HepG2 (cell line): Measurements from ENCODE around the gene MINDY2. TPM values are rescaled to one million over a fixed set of nuclear protein-coding genes. Genes with fewer than 3 reads are reported as not detected.

Source experiments
- HDAC1 ChIP-seq: sonication (generic); formaldehyde crosslinking; IDR thresholded peaks from 2 replicates; pipeline ENCODE4 v1.5.1; 2020; ENCODE audit warnings: mild to moderate bottlenecking, missing genetic modification reagents
- HOXD1 ChIP-seq: sonication (generic); formaldehyde crosslinking; IDR thresholded peaks from 2 replicates; pipeline ENCODE4 v1.5.0; 2020; ENCODE audit warnings: missing genetic modification reagents
- JUN ChIP-seq: sonication (generic); formaldehyde crosslinking; IDR thresholded peaks from 2 replicates; pipeline ENCODE4 v1.4.0; 2020; ENCODE audit warnings: mild to moderate bottlenecking, missing genetic modification reagents
- KMT2A ChIP-seq: sonication (generic); formaldehyde crosslinking; IDR thresholded peaks from 2 replicates; pipeline ENCODE4 v1.4.0; 2020; ENCODE audit warnings: missing genetic modification reagents
- NFATC3 ChIP-seq: sonication (generic); formaldehyde crosslinking; IDR thresholded peaks from 2 replicates; pipeline ENCODE4 v1.5.1; 2020; ENCODE audit warnings: mild to moderate bottlenecking, missing genetic modification reagents
- SOX6 ChIP-seq, 2 experiments: fragments of 450-650 bp in 1 of 2; sonication (generic) in 1 of 2; formaldehyde crosslinking in 1 of 2; IDR thresholded peaks; 2 replicates each; pipeline versions ENCODE4 v1.4.0 to v1.6.1; 2017 to 2020; ENCODE audit warnings: antibody characterized with exemption in 1 of 2, mild to moderate bottlenecking in 1 of 2, missing genetic modification reagents in 1 of 2
- SPEN ChIP-seq: sonication (generic); formaldehyde crosslinking; IDR thresholded peaks from 2 replicates; pipeline ENCODE4 v1.5.1; 2020; ENCODE audit warnings: low read depth, mild to moderate bottlenecking, missing genetic modification reagents
- TAF1 ChIP-seq: sonication (generic); formaldehyde crosslinking; IDR thresholded peaks from 2 replicates; pipeline ENCODE4 v1.4.0; 2020; ENCODE audit warnings: missing genetic modification reagents
- YEATS4 ChIP-seq: sonication (generic); formaldehyde crosslinking; IDR thresholded peaks from 2 replicates; pipeline ENCODE4 v1.4.0; 2020; ENCODE audit warnings: missing genetic modification reagents, borderline replicate concordance
- ZC3H13 ChIP-seq: sonication (generic); formaldehyde crosslinking; IDR thresholded peaks from 2 replicates; pipeline ENCODE4 v1.8.1; 2023; ENCODE audit warnings: mild to moderate bottlenecking, missing genetic modification reagents, moderate library complexity
- ZNF263 ChIP-seq: sonication (generic); formaldehyde crosslinking; IDR thresholded peaks from 2 replicates; pipeline ENCODE4 v1.4.0; 2020; ENCODE audit warnings: missing genetic modification reagents
- ZNF292 ChIP-seq: sonication (generic); formaldehyde crosslinking; IDR thresholded peaks from 2 replicates; pipeline ENCODE4 v1.8.1; 2022; ENCODE audit warnings: mild to moderate bottlenecking, low read depth, missing genetic modification reagents, borderline replicate concordance
- ZNF432 ChIP-seq: sonication (generic); formaldehyde crosslinking; IDR thresholded peaks from 2 replicates; pipeline ENCODE4 v1.5.0; 2020; ENCODE audit warnings: missing genetic modification reagents, mild to moderate bottlenecking, borderline replicate concordance
- ZNF496 ChIP-seq: sonication (generic); formaldehyde crosslinking; IDR thresholded peaks from 2 replicates; pipeline ENCODE4 v1.8.1; 2023; ENCODE audit warnings: mild to moderate bottlenecking, moderate library complexity, missing genetic modification reagents; ENCODE audit not compliant: insufficient replicate concordance
- ZNF772 ChIP-seq: sonication (generic); formaldehyde crosslinking; IDR thresholded peaks from 2 replicates; pipeline ENCODE4 v1.5.0; 2020; ENCODE audit warnings: mild to moderate bottlenecking, missing genetic modification reagents
- ZNF790 ChIP-seq: sonication (generic); formaldehyde crosslinking; IDR thresholded peaks from 2 replicates; pipeline ENCODE4 v1.8.0; 2022; ENCODE audit warnings: missing genetic modification reagents, mild to moderate bottlenecking, borderline replicate concordance
- polyA plus RNA-seq, 8 experiments: library from polyadenylated mRNA; depleted of rRNA in 3 of 8; stranded (reverse) in 7 of 8; unstranded in 1 of 8; fragments of >200 nt; fragmentation: Illumina TruSeq in 4 of 8; extraction: Trizol in 4 of 8; gene quantifications; 2 replicates each; pipeline versions ENCODE4 v1.2.1 to v1.2.3, GENCODE V29; 2011 to 2016; ENCODE audit warnings: low read depth in 4 of 8, missing spikeins in 1 of 8, mixed read lengths in 1 of 8; ENCODE audit not compliant: insufficient read depth in 1 of 8
- total RNA-seq, 5 experiments: library from RNA; depleted of rRNA; stranded (reverse); fragments of >200 nt; fragmentation: Illumina TruSeq; extraction: Trizol; gene quantifications; 2 replicates each; pipeline ENCODE4 v1.2.3, GENCODE V29; 2016; ENCODE audit warnings: low read depth in 1 of 5
- TF ChIP-seq, protein P1 (sequence below): IDR thresholded peaks from 2 replicates; pipeline ENCODE4 v1.6.1; 2018; ENCODE audit warnings: missing genetic modification reagents, mild to moderate bottlenecking, missing compliant biosample characterization
- TF ChIP-seq, protein P2 (sequence below), 2 experiments: sonication (generic) in 1 of 2; formaldehyde crosslinking in 1 of 2; IDR thresholded peaks; 2 replicates each; pipeline versions ENCODE4 v1.4.0 to v1.6.1; 2018 to 2020; ENCODE audit warnings: missing genetic modification reagents in 2 of 2, borderline replicate concordance in 1 of 2, low read depth in 1 of 2, mild to moderate bottlenecking in 1 of 2, missing biosample characterization in 1 of 2
- TF ChIP-seq, protein P3 (sequence below): sonication (generic); formaldehyde crosslinking; IDR thresholded peaks from 2 replicates; pipeline ENCODE4 v1.5.1; 2020; ENCODE audit warnings: mild to moderate bottlenecking, missing genetic modification reagents, moderate library complexity
- TF ChIP-seq, protein P4 (sequence below): sonication (generic); formaldehyde crosslinking; IDR thresholded peaks from 2 replicates; pipeline ENCODE4 v1.4.0; 2020; ENCODE audit warnings: missing genetic modification reagents

The MINDY2 gene
- total and polyA plus RNA-seq, 2 of the 13 experiments (the other 11 are each of a cell fraction or from before 2014, with no cell fraction given): 7.2 to 12.6 TPM

DNA sequence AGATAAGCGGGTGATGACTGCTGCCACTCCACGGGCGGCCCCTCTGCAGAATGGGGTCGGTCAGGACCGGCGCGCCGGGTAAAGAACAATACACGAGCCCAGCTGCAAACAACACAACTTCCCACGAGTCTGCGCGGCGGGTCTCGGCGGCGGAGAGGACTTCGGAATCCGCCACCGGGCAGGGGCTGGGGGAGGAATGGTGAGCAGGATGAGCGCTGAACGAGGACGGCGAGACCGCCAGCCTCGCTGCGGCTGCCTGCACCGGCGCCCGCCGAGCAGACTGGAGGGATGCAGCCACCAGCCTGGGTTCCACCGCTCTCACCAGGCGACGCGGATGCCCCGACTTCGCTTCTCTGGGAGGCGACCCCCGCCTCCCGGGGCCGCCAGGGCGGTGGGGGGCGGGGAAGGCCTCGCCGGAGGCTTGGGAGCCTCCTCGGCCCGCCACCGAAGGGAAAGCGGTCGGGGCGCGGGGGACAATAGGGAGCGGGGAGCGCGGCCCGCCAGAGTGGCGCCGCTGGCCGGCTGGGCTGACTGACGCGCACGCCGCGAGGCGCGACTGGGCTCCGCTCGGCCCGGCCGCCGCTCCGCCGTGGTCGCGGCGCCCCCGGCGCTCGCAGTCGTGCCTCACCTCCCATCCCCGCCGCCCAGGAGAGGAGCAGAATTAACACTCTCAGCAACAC, 22.1 kb upstream of the MINDY2 start (continued):
- TF ChIP-seq, protein P1, sequence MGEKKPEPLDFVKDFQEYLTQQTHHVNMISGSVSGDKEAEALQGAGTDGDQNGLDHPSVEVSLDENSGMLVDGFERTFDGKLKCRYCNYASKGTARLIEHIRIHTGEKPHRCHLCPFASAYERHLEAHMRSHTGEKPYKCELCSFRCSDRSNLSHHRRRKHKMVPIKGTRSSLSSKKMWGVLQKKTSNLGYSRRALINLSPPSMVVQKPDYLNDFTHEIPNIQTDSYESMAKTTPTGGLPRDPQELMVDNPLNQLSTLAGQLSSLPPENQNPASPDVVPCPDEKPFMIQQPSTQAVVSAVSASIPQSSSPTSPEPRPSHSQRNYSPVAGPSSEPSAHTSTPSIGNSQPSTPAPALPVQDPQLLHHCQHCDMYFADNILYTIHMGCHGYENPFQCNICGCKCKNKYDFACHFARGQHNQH (CRISPR knock-in tag): 0 out of 2 replicates have a peak, but pooled peaks have one; percentile 27
- 0 out of 2 replicates have a peak, but pooled peaks have one; percentile 34 for TF ChIP-seq ZNF263 (CRISPR knock-in tag)
- peak; percentile 49; the same call in 1 of the 2 replicates for TF ChIP-seq YEATS4 (CRISPR knock-in tag)
- TF ChIP-seq ZNF772 (CRISPR knock-in tag): no peak
- TF ChIP-seq, protein P2, sequence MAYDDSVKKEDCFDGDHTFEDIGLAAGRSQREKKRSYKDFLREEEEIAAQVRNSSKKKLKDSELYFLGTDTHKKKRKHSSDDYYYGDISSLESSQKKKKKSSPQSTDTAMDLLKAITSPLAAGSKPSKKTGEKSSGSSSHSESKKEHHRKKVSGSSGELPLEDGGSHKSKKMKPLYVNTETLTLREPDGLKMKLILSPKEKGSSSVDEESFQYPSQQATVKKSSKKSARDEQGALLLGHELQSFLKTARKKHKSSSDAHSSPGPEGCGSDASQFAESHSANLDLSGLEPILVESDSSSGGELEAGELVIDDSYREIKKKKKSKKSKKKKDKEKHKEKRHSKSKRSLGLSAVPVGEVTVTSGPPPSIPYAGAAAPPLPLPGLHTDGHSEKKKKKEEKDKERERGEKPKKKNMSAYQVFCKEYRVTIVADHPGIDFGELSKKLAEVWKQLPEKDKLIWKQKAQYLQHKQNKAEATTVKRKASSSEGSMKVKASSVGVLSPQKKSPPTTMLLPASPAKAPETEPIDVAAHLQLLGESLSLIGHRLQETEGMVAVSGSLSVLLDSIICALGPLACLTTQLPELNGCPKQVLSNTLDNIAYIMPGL (CRISPR knock-in tag; IDR thresholded peaks at IDR 0.05; ENCODE audit: borderline replicate concordance in 1 of 2, low read depth in 1 of 2): peak in 1 of 2 experiments; percentile 26; a peak in 1 of 4 replicates
- TF ChIP-seq KMT2A (CRISPR knock-in tag): peak; percentile 80; the same call in 1 of the 2 replicates
- TF ChIP-seq ZNF292 (CRISPR knock-in tag): peak; percentile 30; the same call in 1 of the 2 replicates
- TF ChIP-seq ZNF790 (CRISPR knock-in tag): 0 out of 2 replicates have a peak, but pooled peaks have one; percentile 29
- 0 out of 2 replicates have a peak, but pooled peaks have one; percentile 57 for TF ChIP-seq NFATC3 (CRISPR knock-in tag)
- no peak for TF ChIP-seq ZNF496 (CRISPR knock-in tag)
- TF ChIP-seq ZNF432 (CRISPR knock-in tag): no peak
- peak; percentile 14 for TF ChIP-seq HDAC1 (CRISPR knock-in tag)
- peak; percentile 27 for TF ChIP-seq TAF1 (CRISPR knock-in tag)
- TF ChIP-seq SOX6 (IDR thresholded peaks at IDR 0.05): no peak
- 0 out of 2 replicates have a peak, but pooled peaks have one; percentile 26 for TF ChIP-seq SOX6 (CRISPR knock-in tag; IDR thresholded peaks at IDR 0.05)
- TF ChIP-seq ZC3H13 (CRISPR knock-in tag): 0 out of 2 replicates have a peak, but pooled peaks have one; percentile 50
- TF ChIP-seq SPEN (CRISPR knock-in tag): no peak
- no peak for TF ChIP-seq JUN (CRISPR knock-in tag)
- TF ChIP-seq, protein P3, sequence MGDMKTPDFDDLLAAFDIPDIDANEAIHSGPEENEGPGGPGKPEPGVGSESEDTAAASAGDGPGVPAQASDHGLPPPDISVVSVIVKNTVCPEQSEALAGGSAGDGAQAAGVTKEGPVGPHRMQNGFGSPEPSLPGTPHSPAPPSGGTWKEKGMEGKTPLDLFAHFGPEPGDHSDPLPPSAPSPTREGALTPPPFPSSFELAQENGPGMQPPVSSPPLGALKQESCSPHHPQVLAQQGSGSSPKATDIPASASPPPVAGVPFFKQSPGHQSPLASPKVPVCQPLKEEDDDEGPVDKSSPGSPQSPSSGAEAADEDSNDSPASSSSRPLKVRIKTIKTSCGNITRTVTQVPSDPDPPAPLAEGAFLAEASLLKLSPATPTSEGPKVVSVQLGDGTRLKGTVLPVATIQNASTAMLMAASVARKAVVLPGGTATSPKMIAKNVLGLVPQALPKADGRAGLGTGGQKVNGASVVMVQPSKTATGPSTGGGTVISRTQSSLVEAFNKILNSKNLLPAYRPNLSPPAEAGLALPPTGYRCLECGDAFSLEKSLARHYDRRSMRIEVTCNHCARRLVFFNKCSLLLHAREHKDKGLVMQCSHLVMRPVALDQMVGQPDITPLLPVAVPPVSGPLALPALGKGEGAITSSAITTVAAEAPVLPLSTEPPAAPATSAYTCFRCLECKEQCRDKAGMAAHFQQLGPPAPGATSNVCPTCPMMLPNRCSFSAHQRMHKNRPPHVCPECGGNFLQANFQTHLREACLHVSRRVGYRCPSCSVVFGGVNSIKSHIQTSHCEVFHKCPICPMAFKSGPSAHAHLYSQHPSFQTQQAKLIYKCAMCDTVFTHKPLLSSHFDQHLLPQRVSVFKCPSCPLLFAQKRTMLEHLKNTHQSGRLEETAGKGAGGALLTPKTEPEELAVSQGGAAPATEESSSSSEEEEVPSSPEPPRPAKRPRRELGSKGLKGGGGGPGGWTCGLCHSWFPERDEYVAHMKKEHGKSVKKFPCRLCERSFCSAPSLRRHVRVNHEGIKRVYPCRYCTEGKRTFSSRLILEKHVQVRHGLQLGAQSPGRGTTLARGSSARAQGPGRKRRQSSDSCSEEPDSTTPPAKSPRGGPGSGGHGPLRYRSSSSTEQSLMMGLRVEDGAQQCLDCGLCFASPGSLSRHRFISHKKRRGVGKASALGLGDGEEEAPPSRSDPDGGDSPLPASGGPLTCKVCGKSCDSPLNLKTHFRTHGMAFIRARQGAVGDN (CRISPR knock-in tag): peak; percentile 61
- TF ChIP-seq HOXD1 (CRISPR knock-in tag): no peak
- TF ChIP-seq, protein P4, sequence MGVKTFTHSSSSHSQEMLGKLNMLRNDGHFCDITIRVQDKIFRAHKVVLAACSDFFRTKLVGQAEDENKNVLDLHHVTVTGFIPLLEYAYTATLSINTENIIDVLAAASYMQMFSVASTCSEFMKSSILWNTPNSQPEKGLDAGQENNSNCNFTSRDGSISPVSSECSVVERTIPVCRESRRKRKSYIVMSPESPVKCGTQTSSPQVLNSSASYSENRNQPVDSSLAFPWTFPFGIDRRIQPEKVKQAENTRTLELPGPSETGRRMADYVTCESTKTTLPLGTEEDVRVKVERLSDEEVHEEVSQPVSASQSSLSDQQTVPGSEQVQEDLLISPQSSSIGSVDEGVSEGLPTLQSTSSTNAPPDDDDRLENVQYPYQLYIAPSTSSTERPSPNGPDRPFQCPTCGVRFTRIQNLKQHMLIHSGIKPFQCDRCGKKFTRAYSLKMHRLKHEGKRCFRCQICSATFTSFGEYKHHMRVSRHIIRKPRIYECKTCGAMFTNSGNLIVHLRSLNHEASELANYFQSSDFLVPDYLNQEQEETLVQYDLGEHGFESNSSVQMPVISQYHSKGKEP: no peak
